Stimulated activated CD8-positive, alpha-beta memory T cell treated with anti-CD3 and anti-CD28 coated beads, Interleukin-7, amount 100 ng/mL, for 24 hours (primary cell): ENCODE measurements around the gene XPO1.
"Not testable (repeated sequence)": the region's sequence is repeated elsewhere in the genome, so short reads cannot be mapped to it uniquely, and the experiment has no call there.

Source experiments
- DNase-seq: peaks from one replicate; pipeline ENCODE4 v3.0.0-alpha.2; 2020; ENCODE audit warnings: low read depth

The XPO1 gene

GRCh38 chr2:61469424-61470121 lies 68.6 kb downstream of the XPO1 start:
- no peak for DNase-seq

- DNase-seq = not testable (repeated sequence)
Observed at GRCh38 chr2:61468231-61468630, 69.9 kb downstream of the XPO1 start.

- DNase-seq = no peak
Observed at GRCh38 chr2:61465045-61465444, 73.1 kb downstream of the XPO1 start.

GRCh38 chr2:61463769-61464475 lies 74.2 kb downstream of the XPO1 start:
- no peak for DNase-seq

- DNase-seq = no peak
Observed at GRCh38 chr2:61461404-61461803, 76.8 kb downstream of the XPO1 start.

- DNase-seq = no peak
Observed at GRCh38 chr2:61460163-61460562, 78.0 kb downstream of the XPO1 start.

GRCh38 chr2:61456746-61457420 lies 81.3 kb downstream of the XPO1 start:
- DNase-seq = no peak

GRCh38 chr2:61456070-61456745 lies 81.9 kb downstream of the XPO1 start:
- DNase-seq = no peak

GRCh38 chr2:61454972-61455371 lies 83.2 kb downstream of the XPO1 start:
- not testable (repeated sequence) for DNase-seq

GRCh38 chr2:61454383-61454782 lies 83.8 kb downstream of the XPO1 start:
- DNase-seq = no peak

- no peak for DNase-seq
Observed at GRCh38 chr2:61452392-61452791, 85.8 kb downstream of the XPO1 start.

- DNase-seq = no peak
Observed at GRCh38 chr2:61451178-61451577, 87.0 kb downstream of the XPO1 start.

- DNase-seq = no peak
Observed at GRCh38 chr2:61450144-61450543, 88.0 kb downstream of the XPO1 start.

GRCh38 chr2:61448229-61448628 lies 89.9 kb downstream of the XPO1 start:
- DNase-seq = no peak

- DNase-seq = not testable (repeated sequence)
Observed at GRCh38 chr2:61446971-61447370, 91.2 kb downstream of the XPO1 start.

- DNase-seq = no peak
Observed at GRCh38 chr2:61443342-61444041, 94.7 kb downstream of the XPO1 start.

GRCh38 chr2:61439241-61440002 lies 98.7 kb downstream of the XPO1 start:
- DNase-seq = no peak

GRCh38 chr2:61438670-61439069 lies 99.5 kb downstream of the XPO1 start:
- DNase-seq = no peak

GRCh38 chr2:61437170-61437569 lies 101.0 kb downstream of the XPO1 start:
- DNase-seq = no peak

GRCh38 chr2:61436092-61436491 lies 102.1 kb downstream of the XPO1 start:
- no peak for DNase-seq

GRCh38 chr2:61435291-61435690 lies 102.9 kb downstream of the XPO1 start:
- no peak for DNase-seq
